Embryonic facial prominence (tissue), 1 donor: Measurements from ENCODE around the gene SEMA4D.
"Not testable (repeated sequence)": the region's sequence is repeated elsewhere in the genome, so short reads cannot be mapped to it uniquely, and the experiment has no call there.

Experiments
- DNase-seq: peaks from one replicate; pipeline ENCODE4 v3.0.0-alpha.2; 2016; ENCODE audit errors: extremely low spot score

The SEMA4D gene

GRCh38 chr9:89482056-89482851, 15.7 kb downstream of the SEMA4D start:
- DNase-seq: no peak

- DNase-seq: no peak
Observed at GRCh38 chr9:89481538-89481915, 16.4 kb downstream of the SEMA4D start.

DNA sequence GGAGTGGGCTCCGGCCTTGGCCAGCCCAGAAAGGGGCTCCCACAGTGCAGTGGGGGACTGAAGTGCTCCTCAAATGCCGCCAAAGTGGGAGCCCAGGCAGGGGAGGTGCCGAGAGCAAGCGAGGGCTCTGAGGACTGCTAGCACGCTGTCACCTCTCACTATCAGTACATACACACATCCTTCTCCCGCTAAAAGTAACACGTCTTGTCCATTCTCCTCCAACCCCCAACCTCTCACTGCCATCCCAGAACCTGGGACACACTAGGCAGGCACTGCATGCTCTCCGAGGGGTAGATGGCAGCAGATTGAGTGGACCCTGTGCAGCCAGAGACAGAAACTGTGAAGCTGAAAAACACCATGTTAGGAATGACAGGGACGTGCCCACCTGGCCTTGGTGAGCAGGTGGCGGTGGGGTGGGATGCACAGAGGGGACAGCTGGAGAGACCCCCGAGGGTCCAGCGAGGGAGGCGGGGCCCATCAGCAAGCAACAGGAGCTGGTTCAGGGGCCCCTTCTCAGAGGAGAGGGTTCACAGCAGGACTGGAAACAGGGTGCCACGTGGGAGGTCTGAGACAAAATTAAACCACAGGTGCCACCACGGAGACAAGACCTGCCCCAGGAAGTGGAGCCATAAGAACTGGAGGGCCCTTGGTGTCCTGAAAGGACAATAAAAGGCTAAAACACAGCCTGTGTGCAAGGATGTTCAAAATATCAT, 16.9 kb downstream of the SEMA4D start:
- no peak for DNase-seq

DNA sequence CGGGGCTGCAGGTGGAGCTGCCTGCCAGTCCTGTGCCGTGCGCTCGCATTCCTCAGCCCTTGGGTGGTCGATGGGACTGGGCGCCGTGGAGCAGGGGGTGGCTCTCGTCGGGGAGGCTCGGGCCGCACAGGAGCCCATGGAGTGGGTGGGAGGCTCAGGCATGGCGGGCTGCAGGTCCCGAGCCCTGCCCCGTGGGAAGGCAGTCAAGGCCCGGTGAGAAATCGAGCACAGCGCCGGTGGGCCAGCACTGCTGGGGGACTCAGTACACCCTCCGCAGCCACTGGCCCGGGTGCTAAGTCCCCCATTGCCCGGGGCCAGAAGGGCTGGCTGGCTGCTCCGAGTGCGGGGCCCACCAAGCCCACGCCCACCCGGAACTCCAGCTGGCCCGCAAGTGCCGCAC, 17.5 kb downstream of the SEMA4D start:
- not testable (repeated sequence) for DNase-seq

- not testable (repeated sequence) for DNase-seq
Observed at GRCh38 chr9:89479669-89480011, 18.3 kb downstream of the SEMA4D start.

GRCh38 chr9:89478821-89479668, 18.9 kb downstream of the SEMA4D start:
- DNase-seq: no peak

DNA sequence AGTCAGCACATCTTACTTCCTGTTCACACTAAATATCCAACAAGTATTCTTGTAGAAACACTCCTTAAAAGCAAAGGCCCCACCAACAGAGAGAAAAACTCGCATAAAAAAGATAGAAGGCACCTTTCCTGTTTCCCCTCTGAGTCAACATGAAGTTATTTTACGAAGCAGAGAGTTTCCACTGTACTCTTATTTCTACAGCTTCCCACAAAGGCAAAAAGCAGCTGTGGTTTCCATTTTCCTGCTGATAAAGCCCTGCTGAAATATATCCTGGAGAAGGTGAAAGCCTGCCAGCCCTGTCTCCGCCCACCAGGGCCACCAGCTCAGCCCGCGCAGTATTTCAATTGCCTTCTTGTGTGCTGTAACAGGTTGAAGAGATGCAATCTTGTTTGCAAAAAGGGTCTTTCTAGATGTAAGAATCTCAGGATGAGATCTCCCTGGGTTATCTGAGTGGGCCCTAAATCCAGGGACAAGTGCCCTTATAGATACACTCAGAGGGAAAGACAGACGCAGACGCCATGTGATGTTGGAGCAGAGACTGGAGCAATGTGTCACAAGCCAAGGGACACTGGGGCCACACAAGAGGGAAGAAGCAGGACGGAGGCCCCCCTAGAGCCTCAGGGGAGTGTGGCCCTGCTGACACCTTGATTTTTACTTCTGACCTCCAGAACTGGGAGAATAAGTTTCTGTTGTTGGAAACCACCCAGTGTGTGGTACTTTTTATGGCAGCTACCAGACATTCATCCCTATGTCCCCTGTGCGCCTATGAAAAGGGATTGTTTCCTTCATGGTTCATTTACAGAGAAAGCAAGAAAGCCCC, 19.9 kb downstream of the SEMA4D start:
- DNase-seq: no peak

- DNase-seq: no peak
Observed at GRCh38 chr9:89477384-89477783, 20.5 kb downstream of the SEMA4D start.

GRCh38 chr9:89476546-89476945, 21.4 kb downstream of the SEMA4D start:
- no peak for DNase-seq

GRCh38 chr9:89475891-89476440, 21.9 kb downstream of the SEMA4D start:
- no peak for DNase-seq

DNA sequence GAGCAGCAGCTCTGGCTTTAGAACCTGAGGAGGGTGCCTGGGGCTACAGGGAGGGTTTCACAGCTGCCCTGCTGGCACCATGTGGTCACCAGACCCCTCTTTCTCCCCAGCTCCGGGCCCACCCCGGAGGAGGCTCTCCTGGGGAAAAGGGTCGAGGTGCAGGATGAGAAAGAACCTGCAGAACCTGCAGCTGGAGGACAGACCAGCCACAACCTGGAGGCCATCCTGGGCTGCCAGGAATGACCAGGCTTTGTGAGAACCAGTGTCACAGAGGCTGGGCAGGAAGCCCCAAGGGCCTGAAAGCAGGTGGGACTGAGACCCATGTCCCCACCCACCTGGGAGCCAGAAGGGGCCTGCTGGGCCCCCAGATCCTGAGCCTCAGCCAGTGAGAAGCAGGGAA, 23.0 kb downstream of the SEMA4D start:
- no peak for DNase-seq

- no peak for DNase-seq
Observed at GRCh38 chr9:89473762-89474469, 24.0 kb downstream of the SEMA4D start.

GRCh38 chr9:89471796-89472320, 26.1 kb downstream of the SEMA4D start:
- not testable (repeated sequence) for DNase-seq

DNA sequence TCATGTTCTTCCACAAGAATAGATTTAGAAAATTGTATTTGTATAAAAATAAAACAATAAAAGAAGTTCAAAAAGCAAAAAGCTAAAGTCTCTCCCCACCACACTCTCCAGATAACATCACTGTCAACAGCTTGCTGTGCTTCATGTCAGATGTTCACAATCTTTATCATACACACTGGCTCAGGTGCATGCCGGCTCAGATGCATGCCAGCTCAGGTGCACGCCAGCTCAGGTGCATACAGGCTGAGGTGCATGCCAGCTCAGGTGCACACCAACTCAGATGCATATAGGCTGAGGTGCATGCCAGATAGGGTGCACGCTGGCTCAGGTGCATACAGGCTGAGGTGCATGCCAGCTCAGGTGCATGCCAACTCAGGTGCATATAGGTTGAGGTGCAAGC, 26.5 kb downstream of the SEMA4D start:
- no peak for DNase-seq

GRCh38 chr9:89470224-89470839, 27.6 kb downstream of the SEMA4D start:
- no peak for DNase-seq

DNA sequence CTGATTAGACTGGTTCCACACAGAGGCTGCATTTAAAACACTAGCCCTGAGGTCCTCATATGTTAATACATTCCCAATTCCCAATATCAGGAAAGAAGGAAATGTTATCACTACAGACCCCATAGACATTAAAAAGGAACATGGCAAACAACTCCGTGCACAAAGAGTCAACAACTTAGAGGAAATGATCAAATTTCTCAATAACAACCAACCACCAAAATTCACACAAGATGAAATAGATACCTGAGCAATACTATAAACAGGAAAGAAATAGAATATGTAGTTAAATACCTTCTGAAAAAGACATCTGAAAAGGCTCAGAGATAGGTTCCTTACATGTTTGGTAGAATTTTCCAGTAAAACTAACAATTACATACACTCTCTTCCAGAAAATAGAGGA, 28.9 kb downstream of the SEMA4D start:
- DNase-seq: no peak

GRCh38 chr9:89468281-89468960, 29.5 kb downstream of the SEMA4D start:
- no peak for DNase-seq

DNA sequence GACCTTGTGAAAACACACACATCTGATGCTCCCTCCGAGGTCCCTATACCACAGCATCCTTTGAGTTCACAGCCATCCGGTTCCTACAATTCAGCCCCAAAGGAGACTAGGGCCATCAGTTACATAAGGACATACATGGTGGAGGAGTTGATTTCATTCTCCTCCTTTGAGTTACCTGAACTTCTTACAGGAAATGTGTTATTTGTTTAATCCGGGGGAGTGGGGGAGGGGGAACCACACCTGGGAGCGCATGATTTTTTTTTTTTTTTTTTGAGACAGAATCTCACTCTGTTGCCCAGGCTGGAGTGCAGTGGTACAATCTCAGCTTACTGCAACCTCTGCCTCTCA, 30.7 kb downstream of the SEMA4D start:
- DNase-seq: no peak

GRCh38 chr9:89466451-89467277, 31.2 kb downstream of the SEMA4D start:
- no peak for DNase-seq
